Measurements from ENCODE around the gene CACNB4.
"Not testable (repeated sequence)": the region's sequence is repeated elsewhere in the genome, so short reads cannot be mapped to it uniquely, and the experiment has no call there.

CACNB4 gene

GRCh38 chr2:152054593-152054992, 44.3 kb downstream of the CACNB4 start:
- DNase-seq (ENCODE audit: extremely low read depth in 1 of 2, low read depth in 1 of 2): no peak

DNA sequence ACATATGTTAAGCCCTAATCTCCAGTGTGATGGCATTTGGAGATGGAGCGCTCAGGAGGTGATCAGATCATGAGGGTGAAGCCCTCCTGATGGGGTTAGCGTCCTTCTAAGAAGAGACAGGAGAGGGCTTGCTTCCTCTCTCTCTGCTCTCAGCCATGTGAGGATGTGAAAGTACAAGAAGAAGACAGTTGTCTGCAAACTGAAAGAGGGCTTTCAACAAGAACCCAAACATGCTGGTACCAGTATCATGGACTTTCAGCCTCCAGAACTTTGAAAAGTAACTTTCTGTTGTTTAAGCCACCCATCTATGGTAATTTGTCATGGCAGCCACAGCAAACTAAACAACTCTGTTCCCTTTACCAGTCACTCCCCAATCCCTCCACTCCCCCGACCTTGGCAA, 47.4 kb downstream of the CACNB4 start:
- no peak for DNase-seq (ENCODE audit: extremely low read depth in 1 of 2, low read depth in 1 of 2)

- DNase-seq (ENCODE audit: extremely low read depth in 1 of 2, low read depth in 1 of 2): no peak
Observed at GRCh38 chr2:152050915-152051314, 47.9 kb downstream of the CACNB4 start.

- DNase-seq (ENCODE audit: extremely low read depth in 1 of 2, low read depth in 1 of 2): no peak
Observed at GRCh38 chr2:152050341-152050740, 48.5 kb downstream of the CACNB4 start.

DNA sequence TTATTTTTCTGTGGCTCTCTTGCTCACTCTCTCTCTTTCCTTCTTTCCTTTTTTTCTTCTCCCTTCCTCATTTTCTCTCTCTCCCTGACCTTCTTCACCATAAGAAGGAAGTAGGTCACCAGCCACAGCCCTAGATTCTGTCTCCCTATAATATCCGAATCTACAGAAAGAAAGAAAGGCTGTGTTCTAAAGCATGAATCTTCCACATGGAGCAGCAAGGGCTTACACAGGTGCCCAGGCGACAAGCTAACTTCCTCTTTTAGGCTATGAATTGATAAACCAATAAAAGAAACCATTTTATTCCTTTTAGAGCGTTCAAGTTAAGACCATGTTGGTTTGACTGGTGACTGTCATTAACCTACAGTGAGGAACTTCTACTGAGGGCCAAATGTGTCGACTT, 49.3 kb downstream of the CACNB4 start:
- DNase-seq (ENCODE audit: extremely low read depth in 1 of 2, low read depth in 1 of 2): no peak

- DNase-seq (ENCODE audit: extremely low read depth in 1 of 2, low read depth in 1 of 2): no peak
Observed at GRCh38 chr2:152047824-152048471, 50.9 kb downstream of the CACNB4 start.

GRCh38 chr2:152046940-152047339, 51.9 kb downstream of the CACNB4 start:
- no peak for DNase-seq (ENCODE audit: extremely low read depth in 1 of 2, low read depth in 1 of 2)

DNA sequence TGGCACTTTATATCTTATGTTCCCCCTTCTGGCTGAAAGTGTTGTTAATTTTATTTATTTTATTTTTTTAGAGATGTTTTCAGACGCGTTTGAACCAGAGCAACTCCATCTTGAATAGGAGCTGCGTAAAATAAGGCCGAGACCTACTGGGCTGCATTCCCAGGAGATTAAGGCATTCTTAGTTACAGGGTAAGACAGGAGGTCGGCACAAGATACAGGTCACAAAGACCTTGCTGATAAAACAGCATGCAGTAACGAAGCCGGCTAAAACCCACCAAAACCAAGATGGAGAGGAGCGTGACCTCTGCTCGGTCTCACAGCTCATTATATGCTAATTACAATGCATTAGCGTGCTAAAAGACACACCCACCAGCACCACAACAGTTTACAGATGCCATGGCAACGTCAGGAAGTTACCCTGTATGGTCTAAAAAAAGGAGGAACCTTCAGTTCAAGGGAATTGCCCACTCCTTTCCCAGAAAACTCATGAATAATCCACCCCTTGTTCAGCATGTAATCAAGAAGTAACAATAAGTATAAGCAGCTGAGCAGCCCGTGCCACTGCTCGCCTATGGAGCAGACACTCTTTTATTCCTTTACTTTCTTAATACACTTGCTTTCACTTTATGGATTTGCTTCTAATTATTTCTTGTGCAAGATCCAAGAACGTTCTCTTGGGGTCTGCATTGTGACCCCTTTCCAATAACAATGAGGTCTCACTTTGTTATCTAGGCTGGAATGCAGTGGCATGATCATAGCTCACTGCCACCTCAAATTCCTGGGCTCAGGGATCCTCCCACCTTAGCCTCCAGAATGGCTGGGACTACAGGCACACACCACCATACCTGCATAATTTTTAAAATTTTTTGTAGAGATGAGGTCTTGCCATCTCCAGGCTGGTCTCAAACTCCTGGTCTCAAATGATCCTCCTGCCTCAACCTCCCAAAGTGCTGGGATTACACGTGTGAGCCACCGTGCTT, 55.9 kb downstream of the CACNB4 start:
- no peak for DNase-seq (ENCODE audit: extremely low read depth in 1 of 2, low read depth in 1 of 2)

DNA sequence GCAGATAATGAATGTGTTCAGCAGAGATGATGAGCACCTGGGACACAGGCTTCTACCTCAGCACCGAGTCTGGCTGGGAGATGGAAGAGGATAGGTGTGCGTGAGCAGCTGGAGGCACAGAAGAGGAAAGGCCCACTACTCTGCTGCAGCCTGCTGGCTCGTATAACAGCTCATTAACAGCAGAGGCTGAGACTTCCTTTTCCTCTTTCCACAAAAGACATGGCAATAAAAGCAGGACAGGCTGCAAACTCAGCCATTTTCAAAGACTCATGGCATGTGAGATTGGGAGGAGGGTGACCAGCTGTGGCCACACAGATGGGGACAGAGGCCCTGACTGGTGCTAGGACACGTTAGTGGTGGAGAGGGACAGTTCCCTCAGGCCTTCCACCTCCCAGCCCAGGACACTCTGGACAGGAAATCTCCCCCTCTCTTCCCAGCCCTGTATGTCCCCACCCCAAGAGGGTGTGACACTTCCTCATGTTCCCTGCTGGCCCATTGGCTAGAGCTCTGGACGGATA, 60.3 kb downstream of the CACNB4 start:
- no peak for DNase-seq (ENCODE audit: extremely low read depth in 1 of 2, low read depth in 1 of 2)

DNA sequence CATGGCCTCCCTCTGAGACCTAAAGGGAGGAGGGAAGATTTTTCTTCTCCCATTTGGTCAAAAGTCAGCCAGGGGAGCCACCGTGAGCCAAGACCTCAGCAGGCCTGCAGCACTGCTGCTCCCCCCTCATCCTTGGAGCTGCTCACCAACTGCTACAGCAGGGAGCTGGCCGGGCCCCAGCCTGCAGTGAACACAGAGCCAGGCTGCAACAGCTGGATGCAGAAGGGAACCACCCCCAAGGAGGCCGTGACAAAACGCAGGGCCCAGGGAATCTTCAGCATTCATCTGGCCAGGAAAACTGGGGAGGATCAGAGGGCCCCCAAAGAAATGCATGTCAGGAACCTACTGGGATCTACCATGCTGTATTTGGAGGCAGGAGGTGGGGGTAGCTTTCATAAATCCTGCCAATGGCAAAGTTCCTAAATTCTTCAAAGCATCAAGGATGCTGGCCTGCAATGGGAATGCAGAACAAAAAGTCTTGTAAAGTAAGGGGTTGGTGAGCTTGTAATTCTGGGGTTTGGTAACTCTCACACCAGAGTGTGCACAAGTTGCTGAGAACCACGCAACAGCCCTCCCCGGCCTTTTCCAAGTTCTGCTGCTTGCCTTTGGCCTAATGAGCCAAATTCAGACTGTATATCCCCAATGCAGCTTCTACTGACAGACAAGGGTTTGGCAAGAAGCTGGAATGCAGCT, 61.0 kb downstream of the CACNB4 start:
- no peak for DNase-seq (ENCODE audit: extremely low read depth in 1 of 2, low read depth in 1 of 2)

GRCh38 chr2:152036611-152037469, 62.0 kb downstream of the CACNB4 start:
- DNase-seq (ENCODE audit: extremely low read depth in 1 of 2, low read depth in 1 of 2): peak in 1 of 2 donors; percentile 11

DNA sequence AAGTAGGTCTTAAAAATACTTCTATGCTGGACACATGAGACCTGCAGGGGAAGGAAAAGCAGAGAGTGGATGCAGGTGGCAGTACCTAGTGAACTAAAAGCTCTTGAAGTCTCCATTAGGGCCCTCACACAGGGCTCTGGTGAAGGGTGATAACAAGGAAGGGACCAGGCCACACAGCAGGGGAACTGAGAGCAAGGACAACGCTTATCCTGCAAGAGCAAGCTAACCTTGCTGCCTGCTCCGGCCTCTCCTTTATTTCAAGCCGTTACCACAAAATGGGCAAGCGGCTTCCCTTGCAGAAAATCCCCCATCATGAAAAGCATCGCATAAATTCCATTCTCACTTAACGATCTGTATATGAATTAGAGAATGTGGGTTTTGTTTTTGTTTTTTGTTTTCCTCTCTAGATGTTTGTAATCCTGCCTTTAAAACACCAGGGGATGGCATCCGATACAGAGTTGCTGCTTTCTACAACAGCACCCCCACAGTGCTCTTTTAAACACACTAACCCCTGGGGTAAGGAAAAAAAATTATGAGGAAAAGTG, 64.5 kb downstream of the CACNB4 start:
- no peak for DNase-seq (ENCODE audit: extremely low read depth in 1 of 2, low read depth in 1 of 2)

- no peak for DNase-seq (ENCODE audit: extremely low read depth in 1 of 2, low read depth in 1 of 2)
Observed at GRCh38 chr2:152033011-152033925, 65.6 kb downstream of the CACNB4 start.

DNA sequence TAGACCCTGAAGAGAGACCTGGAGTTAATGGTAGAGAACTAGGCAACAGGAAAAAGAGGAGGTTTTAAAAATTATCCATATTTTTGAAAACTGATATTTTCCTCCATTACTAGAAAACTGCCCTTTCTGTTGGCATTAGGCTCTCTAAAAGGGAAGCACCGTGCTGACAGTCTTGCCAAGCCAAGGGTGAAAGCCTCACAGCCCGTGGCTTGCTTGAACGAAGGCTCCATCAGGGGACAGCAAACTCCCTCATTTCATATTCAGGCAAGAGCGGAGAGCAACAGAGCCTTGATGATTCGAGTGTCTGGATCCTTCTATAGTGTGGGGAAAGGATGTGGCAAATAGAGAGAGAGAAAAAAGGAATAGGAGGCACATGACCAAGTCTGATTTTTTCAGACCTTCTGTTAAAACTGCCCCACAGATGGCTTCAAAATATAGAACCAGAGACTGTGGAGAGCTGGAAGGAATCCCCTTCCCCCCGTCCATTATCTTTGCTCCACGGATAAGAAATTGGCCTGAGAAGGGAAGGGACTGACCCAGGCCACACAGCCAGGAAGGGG, 67.0 kb downstream of the CACNB4 start:
- no peak for DNase-seq (ENCODE audit: extremely low read depth in 1 of 2, low read depth in 1 of 2)

GRCh38 chr2:152030596-152031328, 68.1 kb downstream of the CACNB4 start:
- not testable (repeated sequence) for DNase-seq (ENCODE audit: extremely low read depth in 1 of 2, low read depth in 1 of 2)

GRCh38 chr2:152028182-152028862, 70.5 kb downstream of the CACNB4 start:
- no peak for DNase-seq (ENCODE audit: extremely low read depth in 1 of 2, low read depth in 1 of 2)

DNA sequence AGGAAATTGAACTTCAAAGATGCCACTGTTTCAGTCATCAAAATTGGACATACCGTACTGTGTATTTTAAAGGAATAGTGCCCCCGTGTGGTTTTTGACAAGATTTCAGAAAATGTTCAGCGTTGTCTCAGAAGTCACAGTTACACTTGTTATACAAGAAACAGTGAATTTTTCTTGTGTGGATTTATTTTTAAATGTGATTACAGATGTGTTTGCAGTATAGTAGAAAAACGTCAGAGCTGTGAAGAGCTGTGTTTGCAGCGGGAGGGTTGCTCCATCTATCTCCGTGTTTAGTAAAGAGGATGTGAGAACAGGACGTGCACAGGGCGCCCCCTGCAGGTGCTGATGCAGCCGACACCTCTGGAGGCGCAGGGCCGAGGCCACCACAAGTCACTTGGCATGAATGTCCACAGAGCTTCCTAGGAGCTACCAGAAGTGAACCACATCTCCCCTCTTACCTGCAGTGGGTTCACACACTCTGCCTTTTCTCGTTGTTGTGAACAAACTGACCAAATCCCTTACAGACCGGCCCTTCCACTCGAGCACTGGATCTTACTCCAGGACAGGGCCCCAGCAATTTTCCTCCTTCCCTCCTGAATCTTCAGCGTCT, 73.1 kb downstream of the CACNB4 start:
- peak; percentile 34 to 64 for DNase-seq (ENCODE audit: extremely low read depth in 1 of 2, low read depth in 1 of 2)

Measured in activated CD8-positive, alpha-beta memory T cell treated with anti-CD3 and anti-CD28 coated beads for 1 hour (primary cell).